ENCODE data around the gene XK. TPM values are rescaled to one million over a fixed set of nuclear protein-coding genes. Genes with fewer than 3 reads are reported as not detected.

The XK gene
- polyA plus RNA-seq, 3 donors = 0.05 TPM; not detected in 2

DNA sequence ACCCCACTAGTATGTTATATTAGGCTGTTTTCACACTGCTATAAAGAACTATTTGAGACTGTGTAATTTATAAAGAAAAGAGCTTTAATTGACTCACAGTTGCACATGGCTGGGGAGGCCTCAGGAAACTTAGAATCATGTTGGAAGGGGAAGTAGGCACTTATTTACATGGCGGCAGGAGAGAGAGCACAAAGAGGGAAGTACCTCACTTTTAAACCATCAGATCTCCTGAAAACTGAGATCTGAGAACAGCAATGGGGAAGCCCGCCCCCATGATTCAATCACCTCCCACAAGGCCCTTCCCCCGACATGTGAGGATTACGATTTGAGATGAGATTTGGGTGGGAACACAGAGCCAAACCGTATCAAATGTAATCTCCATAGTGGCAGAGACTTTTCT is 45.4 kb upstream of the XK start:
- Mint-ChIP-seq H3K4me1 (no peaks in the 10 kb centered on the region), H3K27me3 (ENCODE audit: low read depth in 3 of 3) (peaks cover 0 to 2% (median 1%) of the 10 kb centered on the region in 3 donors), H3K27ac (peak overlapping the region in 1 of 7 donors; percentile 7), H3K4me3 (no peak overlapping the region), H3K36me3 (no peaks in the 10 kb centered on the region), H3K9me3 (peaks cover 0 to 5% (median 0%) of the 10 kb centered on the region in 7 donors)
- DNase-seq = peak in 1 of 3 donors; percentile 27
- H3K9ac ChIP-seq (ENCODE audit: insufficient read depth, low read length, poor library complexity, severe bottlenecking) = no peak overlapping the region
- intact Hi-C loops (cut with micrococcal nuclease) = no loop called here
- H2AFZ ChIP-seq (ENCODE audit: insufficient read depth, low read depth, low read length, poor library complexity, severe bottlenecking) = no peak overlapping the region
- no peak overlapping the region for H3K27ac ChIP-seq (ENCODE audit: low read depth in 1 of 2, low read length in 2 of 2)
- H3K79me2 ChIP-seq (ENCODE audit: insufficient read depth, low read length) = no peaks in the 10 kb centered on the region
- no peaks in the 10 kb centered on the region for H3K9me3 ChIP-seq (replicated peaks in 1 of 2; ENCODE audit: control insufficient read depth in 1 of 2, insufficient read depth in 1 of 2, low read length in 2 of 2)
- no peak overlapping the region for H3K4me3 ChIP-seq (replicated peaks in 1 of 3; ENCODE audit: low read depth in 2 of 3, low read length in 3 of 3)
- H3K27me3 ChIP-seq (ENCODE audit: control insufficient read depth in 2 of 2, insufficient read depth in 2 of 2, low read length in 2 of 2) = no peaks in the 10 kb centered on the region
- H3K4me2 ChIP-seq (replicated peaks; ENCODE audit: extremely low read depth, low read length, poor library complexity, severe bottlenecking) = no peak overlapping the region
- 100% methylated on average over 1 of the region's 5 CpGs for WGBS (ENCODE audit: insufficient coverage)
- no peaks in the 10 kb centered on the region for H3K4me1 ChIP-seq (ENCODE audit: control insufficient read depth in 1 of 2, insufficient read depth in 2 of 2, low read length in 2 of 2)
- no peaks in the 10 kb centered on the region for H4K20me1 ChIP-seq (ENCODE audit: insufficient read depth, low read length)
- H3K36me3 ChIP-seq (replicated peaks in 1 of 2; ENCODE audit: control insufficient read depth in 1 of 2, insufficient read depth in 2 of 2, low read length in 2 of 2) = no peaks in the 10 kb centered on the region
- TF ChIP-seq, protein P1, sequence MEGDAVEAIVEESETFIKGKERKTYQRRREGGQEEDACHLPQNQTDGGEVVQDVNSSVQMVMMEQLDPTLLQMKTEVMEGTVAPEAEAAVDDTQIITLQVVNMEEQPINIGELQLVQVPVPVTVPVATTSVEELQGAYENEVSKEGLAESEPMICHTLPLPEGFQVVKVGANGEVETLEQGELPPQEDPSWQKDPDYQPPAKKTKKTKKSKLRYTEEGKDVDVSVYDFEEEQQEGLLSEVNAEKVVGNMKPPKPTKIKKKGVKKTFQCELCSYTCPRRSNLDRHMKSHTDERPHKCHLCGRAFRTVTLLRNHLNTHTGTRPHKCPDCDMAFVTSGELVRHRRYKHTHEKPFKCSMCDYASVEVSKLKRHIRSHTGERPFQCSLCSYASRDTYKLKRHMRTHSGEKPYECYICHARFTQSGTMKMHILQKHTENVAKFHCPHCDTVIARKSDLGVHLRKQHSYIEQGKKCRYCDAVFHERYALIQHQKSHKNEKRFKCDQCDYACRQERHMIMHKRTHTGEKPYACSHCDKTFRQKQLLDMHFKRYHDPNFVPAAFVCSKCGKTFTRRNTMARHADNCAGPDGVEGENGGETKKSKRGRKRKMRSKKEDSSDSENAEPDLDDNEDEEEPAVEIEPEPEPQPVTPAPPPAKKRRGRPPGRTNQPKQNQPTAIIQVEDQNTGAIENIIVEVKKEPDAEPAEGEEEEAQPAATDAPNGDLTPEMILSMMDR (IDR thresholded peaks at IDR 0.05) = no peak

DNA sequence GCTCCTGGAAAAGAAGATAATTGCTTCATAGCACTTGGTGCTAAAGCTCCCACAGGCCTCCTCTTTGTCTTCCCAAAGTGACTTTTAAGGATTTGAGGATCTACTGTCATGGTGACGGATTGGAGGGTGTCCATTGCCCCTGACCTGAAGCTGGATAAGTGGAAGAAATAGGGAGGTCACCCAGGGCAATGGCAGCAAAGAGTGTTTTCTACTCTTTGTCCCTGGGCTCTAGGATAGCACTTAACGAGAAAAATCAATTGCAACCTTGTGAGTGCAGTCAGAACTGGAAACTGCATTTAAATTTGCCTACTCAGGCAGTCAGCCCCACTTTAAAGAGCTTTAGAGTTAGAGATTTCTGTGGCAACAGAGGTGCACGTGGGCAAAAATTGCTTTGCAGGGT is 43.7 kb upstream of the XK start:
- no peaks in the 10 kb centered on the region for H3K27me3 ChIP-seq (ENCODE audit: control insufficient read depth in 2 of 2, insufficient read depth in 2 of 2, low read length in 2 of 2)
- no peaks in the 10 kb centered on the region for H3K79me2 ChIP-seq (ENCODE audit: insufficient read depth, low read length)
- Mint-ChIP-seq H3K27me3 (ENCODE audit: low read depth in 3 of 3) (peaks cover 0 to 2% (median 1%) of the 10 kb centered on the region in 3 donors), H3K4me1 (no peaks in the 10 kb centered on the region), H3K9me3 (peaks cover 0 to 5% (median 0%) of the 10 kb centered on the region in 7 donors), H3K36me3 (no peaks in the 10 kb centered on the region), H3K27ac (no peak overlapping the region), H3K4me3 (no peak overlapping the region)
- H3K4me3 ChIP-seq (replicated peaks in 1 of 3; ENCODE audit: low read depth in 2 of 3, low read length in 3 of 3) = no peak overlapping the region
- TF ChIP-seq, protein P1 (IDR thresholded peaks at IDR 0.05) = no peak
- WGBS (ENCODE audit: insufficient coverage) = 100% methylated on average over 1 of the region's 3 CpGs
- no peak overlapping the region for H3K4me2 ChIP-seq (replicated peaks; ENCODE audit: extremely low read depth, low read length, poor library complexity, severe bottlenecking)
- H2AFZ ChIP-seq (ENCODE audit: insufficient read depth, low read depth, low read length, poor library complexity, severe bottlenecking) = no peak overlapping the region
- H3K27ac ChIP-seq (ENCODE audit: low read depth in 1 of 2, low read length in 2 of 2) = no peak overlapping the region
- no peak overlapping the region for H3K9ac ChIP-seq (ENCODE audit: insufficient read depth, low read length, poor library complexity, severe bottlenecking)
- no peaks in the 10 kb centered on the region for H4K20me1 ChIP-seq (ENCODE audit: insufficient read depth, low read length)
- no peaks in the 10 kb centered on the region for H3K9me3 ChIP-seq (replicated peaks in 1 of 2; ENCODE audit: control insufficient read depth in 1 of 2, insufficient read depth in 1 of 2, low read length in 2 of 2)
- no peaks in the 10 kb centered on the region for H3K36me3 ChIP-seq (replicated peaks in 1 of 2; ENCODE audit: control insufficient read depth in 1 of 2, insufficient read depth in 2 of 2, low read length in 2 of 2)
- intact Hi-C loops (cut with micrococcal nuclease) = no loop called here
- no peaks in the 10 kb centered on the region for H3K4me1 ChIP-seq (ENCODE audit: control insufficient read depth in 1 of 2, insufficient read depth in 2 of 2, low read length in 2 of 2)
- DNase-seq = no peak
